ENCODE data around the gene YES1. TPM values are rescaled to one million over a fixed set of nuclear protein-coding genes. Genes with fewer than 3 reads are reported as not detected.
"Not testable (repeated sequence)": the region's sequence is repeated elsewhere in the genome, so short reads cannot be mapped to it uniquely, and the experiment has no call there.

Gene YES1
- total RNA-seq, 1 donor from 2014 or later = 60.7 TPM

- DNase-seq (ENCODE audit: low spot score in 2 of 2) (no peak), FAIRE-seq (no peak)
Observed at GRCh38 chr18:825891-826585, 14.0 kb upstream of the YES1 start.

- FAIRE-seq = no peak
- DNase-seq (ENCODE audit: low spot score in 2 of 2) = no peak
Observed at GRCh38 chr18:824179-824578, 12.1 kb upstream of the YES1 start.

- DNase-seq (ENCODE audit: low spot score in 2 of 2) (no peak), FAIRE-seq (peak; percentile 8)
Observed at GRCh38 chr18:820591-821165, 8.6 kb upstream of the YES1 start.

- FAIRE-seq (no peak), DNase-seq (ENCODE audit: low spot score in 2 of 2) (no peak)
Observed at GRCh38 chr18:816869-817268, 4.8 kb upstream of the YES1 start.

- DNase-seq (ENCODE audit: low spot score in 2 of 2) (no peak), FAIRE-seq (no peak)
Observed at GRCh38 chr18:816088-816653, 4.1 kb upstream of the YES1 start.

- FAIRE-seq (no peak), DNase-seq (ENCODE audit: low spot score in 2 of 2) (no peak)
Observed at GRCh38 chr18:815353-815752, 3.3 kb upstream of the YES1 start.

GRCh38 chr18:814300-815084, 2.5 kb upstream of the YES1 start:
- DNase-seq (ENCODE audit: low spot score in 2 of 2) (no peak), FAIRE-seq (no peak)

GRCh38 chr18:813172-814071, 1.4 kb upstream of the YES1 start:
- FAIRE-seq = no peak
- no peak for DNase-seq (ENCODE audit: low spot score in 2 of 2)

GRCh38 chr18:812376-813171, 532 bp upstream of the YES1 start:
- DNase-seq (ENCODE audit: low spot score in 2 of 2) = peak in 1 of 2 donors; percentile 75
- no peak for FAIRE-seq

GRCh38 chr18:811182-811891, 705 bp downstream of the YES1 start:
- FAIRE-seq = no peak

GRCh38 chr18:809985-810642, 1.9 kb downstream of the YES1 start:
- DNase-seq (ENCODE audit: low spot score in 2 of 2) (no peak), FAIRE-seq (no peak)

More at GRCh38 chr18:811182-811891, 705 bp downstream of the YES1 start:
- no peak for DNase-seq (ENCODE audit: low spot score in 2 of 2)

GRCh38 chr18:809228-809627, 2.8 kb downstream of the YES1 start:
- DNase-seq (ENCODE audit: low spot score in 2 of 2); FAIRE-seq: not testable (repeated sequence)

GRCh38 chr18:808502-808901, 3.5 kb downstream of the YES1 start:
- FAIRE-seq = no peak

GRCh38 chr18:808086-808485, 4.0 kb downstream of the YES1 start:
- DNase-seq (ENCODE audit: low spot score in 2 of 2) (peak in 1 of 2 donors; percentile 29), FAIRE-seq (no peak)

More at GRCh38 chr18:808502-808901, 3.5 kb downstream of the YES1 start:
- DNase-seq (ENCODE audit: low spot score in 2 of 2) = no peak

- no peak for DNase-seq (ENCODE audit: low spot score in 2 of 2)
- no peak for FAIRE-seq
Observed at GRCh38 chr18:805755-806110, 6.3 kb downstream of the YES1 start.

- DNase-seq (ENCODE audit: low spot score in 2 of 2) = no peak
- FAIRE-seq = no peak
Observed at GRCh38 chr18:805008-805754, 6.9 kb downstream of the YES1 start.

GRCh38 chr18:801137-801536, 10.9 kb downstream of the YES1 start:
- DNase-seq (ENCODE audit: low spot score in 2 of 2) (no peak), FAIRE-seq (no peak)

- FAIRE-seq (no peak), DNase-seq (ENCODE audit: low spot score in 2 of 2) (no peak)
Observed at GRCh38 chr18:799943-800342, 12.1 kb downstream of the YES1 start.
